Measurements from ENCODE around the gene WDR70. TPM values are rescaled to one million over a fixed set of nuclear protein-coding genes. Genes with fewer than 3 reads are reported as not detected.

Gene WDR70
- total RNA-seq, 1 experiment from 2014 or later, result 35.0 TPM

- no peak for TF ChIP-seq IRF2 (CRISPR knock-in tag; IDR thresholded peaks at IDR 0.05; ENCODE audit: borderline replicate concordance, low read depth)
- no peak for TF ChIP-seq TEAD4 (CRISPR knock-in tag; IDR thresholded peaks at IDR 0.05)
- no peak for TF ChIP-seq ATF1 (CRISPR knock-in tag; IDR thresholded peaks at IDR 0.05)
- TF ChIP-seq, protein P1, sequence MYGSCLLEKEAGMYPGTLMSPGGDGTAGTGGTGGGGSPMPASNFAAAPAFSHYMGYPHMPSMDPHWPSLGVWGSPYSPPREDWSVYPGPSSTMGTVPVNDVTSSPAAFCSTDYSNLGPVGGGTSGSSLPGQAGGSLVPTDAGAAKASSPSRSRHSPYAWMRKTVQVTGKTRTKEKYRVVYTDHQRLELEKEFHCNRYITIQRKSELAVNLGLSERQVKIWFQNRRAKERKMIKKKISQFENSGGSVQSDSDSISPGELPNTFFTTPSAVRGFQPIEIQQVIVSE (CRISPR knock-in tag; IDR thresholded peaks at IDR 0.05; ENCODE audit: borderline replicate concordance), result no peak
These were observed 247.1 kb downstream of the WDR70 start (continued) for GRCh38 chr5:37626266-37626665.

- DNase-seq (ENCODE audit: low spot score), result no peak
- CTCF ChIA-PET, result no interaction called here
- no peak for ATAC-seq
- no peak for TF ChIP-seq ATF2 (CRISPR knock-in tag; IDR thresholded peaks at IDR 0.05; ENCODE audit: borderline replicate concordance, low read depth)
- no peak for TF ChIP-seq ZBTB21 (CRISPR knock-in tag; IDR thresholded peaks at IDR 0.05; ENCODE audit: borderline replicate concordance)
- no peak for TF ChIP-seq ZNF423 (CRISPR knock-in tag; IDR thresholded peaks at IDR 0.05)
- TF ChIP-seq CBFB (CRISPR knock-in tag; IDR thresholded peaks at IDR 0.05; ENCODE audit: low read depth), result no peak
- TF ChIP-seq, protein P2, sequence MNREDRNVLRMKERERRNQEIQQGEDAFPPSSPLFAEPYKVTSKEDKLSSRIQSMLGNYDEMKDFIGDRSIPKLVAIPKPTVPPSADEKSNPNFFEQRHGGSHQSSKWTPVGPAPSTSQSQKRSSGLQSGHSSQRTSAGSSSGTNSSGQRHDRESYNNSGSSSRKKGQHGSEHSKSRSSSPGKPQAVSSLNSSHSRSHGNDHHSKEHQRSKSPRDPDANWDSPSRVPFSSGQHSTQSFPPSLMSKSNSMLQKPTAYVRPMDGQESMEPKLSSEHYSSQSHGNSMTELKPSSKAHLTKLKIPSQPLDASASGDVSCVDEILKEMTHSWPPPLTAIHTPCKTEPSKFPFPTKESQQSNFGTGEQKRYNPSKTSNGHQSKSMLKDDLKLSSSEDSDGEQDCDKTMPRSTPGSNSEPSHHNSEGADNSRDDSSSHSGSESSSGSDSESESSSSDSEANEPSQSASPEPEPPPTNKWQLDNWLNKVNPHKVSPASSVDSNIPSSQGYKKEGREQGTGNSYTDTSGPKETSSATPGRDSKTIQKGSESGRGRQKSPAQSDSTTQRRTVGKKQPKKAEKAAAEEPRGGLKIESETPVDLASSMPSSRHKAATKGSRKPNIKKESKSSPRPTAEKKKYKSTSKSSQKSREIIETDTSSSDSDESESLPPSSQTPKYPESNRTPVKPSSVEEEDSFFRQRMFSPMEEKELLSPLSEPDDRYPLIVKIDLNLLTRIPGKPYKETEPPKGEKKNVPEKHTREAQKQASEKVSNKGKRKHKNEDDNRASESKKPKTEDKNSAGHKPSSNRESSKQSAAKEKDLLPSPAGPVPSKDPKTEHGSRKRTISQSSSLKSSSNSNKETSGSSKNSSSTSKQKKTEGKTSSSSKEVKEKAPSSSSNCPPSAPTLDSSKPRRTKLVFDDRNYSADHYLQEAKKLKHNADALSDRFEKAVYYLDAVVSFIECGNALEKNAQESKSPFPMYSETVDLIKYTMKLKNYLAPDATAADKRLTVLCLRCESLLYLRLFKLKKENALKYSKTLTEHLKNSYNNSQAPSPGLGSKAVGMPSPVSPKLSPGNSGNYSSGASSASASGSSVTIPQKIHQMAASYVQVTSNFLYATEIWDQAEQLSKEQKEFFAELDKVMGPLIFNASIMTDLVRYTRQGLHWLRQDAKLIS (CRISPR knock-in tag; IDR thresholded peaks at IDR 0.05; ENCODE audit: borderline replicate concordance), result no peak
- no peak for TF ChIP-seq FOXP1 (CRISPR knock-in tag; IDR thresholded peaks at IDR 0.05; ENCODE audit: borderline replicate concordance)
- TF ChIP-seq ZNF232 (CRISPR knock-in tag; IDR thresholded peaks at IDR 0.05), result no peak
- no peak for TF ChIP-seq TP53 (CRISPR knock-in tag; IDR thresholded peaks at IDR 0.05)
- no peak for TF ChIP-seq GTF2I (CRISPR knock-in tag; conservative IDR thresholded peaks at IDR 0.05)
- TF ChIP-seq TCF7 (CRISPR knock-in tag; IDR thresholded peaks at IDR 0.05; ENCODE audit: low read depth), result no peak
- TF ChIP-seq ZBTB43 (CRISPR knock-in tag; IDR thresholded peaks at IDR 0.05), result no peak
- Mint-ChIP-seq H3K4me3 (no peak overlapping the region), H3K36me3 (peaks cover 22% of the 10 kb centered on the region), H3K27me3 (ENCODE audit: low read depth) (no peaks in the 10 kb centered on the region), H3K9me3 (peaks cover 31% of the 10 kb centered on the region), H3K27ac (no peak overlapping the region), H3K4me1 (no peaks in the 10 kb centered on the region)
- POLR2A ChIA-PET, result no interaction called here
These were observed 249.8 kb downstream of the WDR70 start for GRCh38 chr5:37628876-37629275.

DNA sequence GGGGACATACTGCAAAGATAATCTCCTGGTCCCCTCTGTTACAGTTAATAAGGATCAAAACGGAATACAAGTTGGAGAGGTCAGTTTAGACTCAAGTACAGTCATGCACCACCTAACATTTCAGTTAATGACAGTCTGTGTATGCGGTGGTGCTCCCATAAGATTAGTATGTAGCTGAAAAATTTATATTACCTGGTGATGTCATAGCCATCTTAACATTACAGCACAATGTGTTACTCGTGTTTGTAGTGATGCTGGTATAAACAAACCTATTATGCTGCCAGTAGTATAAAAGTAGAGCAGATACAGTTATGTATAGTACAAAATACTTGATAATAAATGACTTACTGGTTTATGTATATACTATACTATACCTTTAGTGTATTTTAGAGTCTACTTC lies 252.8 kb downstream of the WDR70 start:
- no peak for ATAC-seq
- POLR2A ChIA-PET, result no interaction called here

More for the DNA sequence above, 252.8 kb downstream of the WDR70 start:
- H3K27ac Mint-ChIP-seq, result no peak overlapping the region
- CTCF ChIA-PET, result no interaction called here
- H3K4me1 Mint-ChIP-seq, result no peaks in the 10 kb centered on the region
- TF ChIP-seq FOXP1 (CRISPR knock-in tag; IDR thresholded peaks at IDR 0.05; ENCODE audit: borderline replicate concordance) (no peak), CBFB (CRISPR knock-in tag; IDR thresholded peaks at IDR 0.05; ENCODE audit: low read depth) (no peak), ATF1 (CRISPR knock-in tag; IDR thresholded peaks at IDR 0.05) (no peak), TEAD4 (CRISPR knock-in tag; IDR thresholded peaks at IDR 0.05) (no peak)
- TF ChIP-seq, protein P3, sequence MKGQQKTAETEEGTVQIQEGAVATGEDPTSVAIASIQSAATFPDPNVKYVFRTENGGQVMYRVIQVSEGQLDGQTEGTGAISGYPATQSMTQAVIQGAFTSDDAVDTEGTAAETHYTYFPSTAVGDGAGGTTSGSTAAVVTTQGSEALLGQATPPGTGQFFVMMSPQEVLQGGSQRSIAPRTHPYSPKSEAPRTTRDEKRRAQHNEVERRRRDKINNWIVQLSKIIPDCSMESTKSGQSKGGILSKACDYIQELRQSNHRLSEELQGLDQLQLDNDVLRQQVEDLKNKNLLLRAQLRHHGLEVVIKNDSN (CRISPR knock-in tag; IDR thresholded peaks at IDR 0.05), result no peak
- H3K9me3 Mint-ChIP-seq, result peaks cover 31% of the 10 kb centered on the region
- peaks cover 22% of the 10 kb centered on the region for H3K36me3 Mint-ChIP-seq
- DNase-seq (ENCODE audit: low spot score), result no peak
- no peaks in the 10 kb centered on the region for H3K27me3 Mint-ChIP-seq (ENCODE audit: low read depth)
- H3K4me3 Mint-ChIP-seq, result no peak overlapping the region

Measured in WTC11 (cell line).